Breast epithelium (tissue), 3 donors: ENCODE results near the gene CSTF2T.

Experiments used
- CTCF ChIP-seq, 3 donors: fragments of 450-650 bp; IDR thresholded peaks; one replicate each; pipeline ENCODE4 v1.5.1; 2016 to 2017; ENCODE audit warnings: antibody characterized with exemption in 3 of 3, mild to moderate bottlenecking in 3 of 3, moderate library complexity in 3 of 3
- POLR2A ChIP-seq: fragments of 450-650 bp; IDR thresholded peaks from one replicate; pipeline ENCODE4 v1.6.1; 2016; ENCODE audit warnings: antibody characterized with exemption, mild to moderate bottlenecking, moderate library complexity
- POLR2AphosphoS5 ChIP-seq, 3 donors: sonication (generic); formaldehyde crosslinking; IDR thresholded peaks; one replicate each; pipeline ENCODE4 v1.6.1; 2017; ENCODE audit warnings: antibody characterized with exemption in 3 of 3

DNA sequence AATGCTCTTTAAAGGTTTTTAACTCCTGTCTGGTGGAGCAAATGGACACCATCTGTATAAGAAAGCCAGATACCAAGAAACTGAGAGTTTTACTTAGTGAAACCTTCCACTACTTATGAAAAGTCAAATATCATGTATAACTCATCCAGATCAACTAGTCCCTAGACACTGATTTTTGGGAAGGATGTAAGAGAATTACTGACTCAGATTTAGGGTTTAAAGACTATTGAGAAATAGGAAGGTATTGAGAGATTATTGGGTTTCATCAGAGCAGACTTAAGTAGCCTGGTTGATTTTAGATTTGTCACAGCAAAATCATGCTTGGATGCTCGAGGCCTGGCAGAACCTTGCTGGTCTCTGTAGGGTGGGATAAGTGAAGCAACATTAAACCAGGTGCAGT, 3.1 kb downstream of the CSTF2T start:
- TF ChIP-seq CTCF (IDR thresholded peaks at IDR 0.05) (no peak), POLR2A (no peak), POLR2AphosphoS5 (IDR thresholded peaks at IDR 0.05) (no peak)
